Middle frontal gyrus (tissue), 1 donor: ENCODE measurements around the gene ANXA9.

Experiments used
- DNase-seq: peaks from one replicate; pipeline ENCODE4 v3.0.0-alpha.2; 2015; ENCODE audit warnings: low spot score; ENCODE audit errors: extremely low spot score

The ANXA9 gene

DNA sequence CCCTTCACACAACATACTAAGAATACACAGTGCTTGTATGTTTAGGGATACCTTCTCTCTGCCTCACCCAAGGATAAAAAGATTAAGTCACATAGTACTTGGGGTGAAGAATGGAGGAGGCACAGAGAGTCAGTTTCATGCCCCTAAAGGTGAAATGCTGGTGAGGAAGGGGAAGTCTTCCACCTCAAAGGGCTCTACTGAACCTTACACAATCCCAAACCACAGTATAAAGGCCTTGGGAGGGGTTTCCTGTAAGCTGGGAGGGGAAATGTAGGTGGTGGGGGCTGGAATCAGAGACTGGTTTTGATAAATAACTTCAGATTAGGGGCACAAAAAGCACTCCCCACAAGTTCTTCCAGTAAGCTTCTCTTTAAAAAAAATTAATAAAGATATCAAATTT is 21.1 kb downstream of the ANXA9 start:
- DNase-seq: no peak

DNA sequence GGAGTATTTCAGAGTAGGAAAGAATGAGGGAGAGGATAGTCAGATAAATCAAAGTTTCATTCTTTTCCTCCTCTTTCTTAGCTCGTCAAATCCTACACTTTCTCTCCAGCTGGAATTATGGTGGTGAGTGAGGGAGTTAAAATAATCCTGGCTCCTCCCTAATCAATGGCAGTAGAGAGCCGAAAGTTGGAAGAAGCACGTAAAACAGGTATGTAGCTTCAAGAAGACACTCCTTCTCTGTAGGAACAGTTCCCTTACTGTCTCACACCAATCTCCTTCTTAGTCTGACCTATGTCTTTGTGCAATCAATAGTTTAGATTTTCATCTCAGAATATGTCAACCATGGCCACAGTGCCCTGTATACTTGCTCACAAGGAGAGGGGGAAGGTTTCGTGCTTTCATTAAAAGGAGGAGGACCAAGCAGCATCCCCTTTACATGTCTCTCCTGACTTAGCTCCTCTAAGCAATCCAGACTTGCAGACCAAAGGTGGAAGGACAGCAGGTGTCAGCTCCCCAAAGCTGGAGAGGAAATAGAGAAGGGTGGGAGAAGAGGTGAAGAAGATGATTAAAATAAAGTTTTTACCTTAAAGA is 23.7 kb downstream of the ANXA9 start:
- DNase-seq: no peak

GRCh38 chr1:151006327-151007052 is 24.4 kb downstream of the ANXA9 start, which contains the start of gene MINDY1:
TSS of gene MINDY1 (minus strand) at chr1:151006902. CDS start at chr1:151002617, 4,285 bp downstream.
- DNase-seq: peak; percentile 74

DNA sequence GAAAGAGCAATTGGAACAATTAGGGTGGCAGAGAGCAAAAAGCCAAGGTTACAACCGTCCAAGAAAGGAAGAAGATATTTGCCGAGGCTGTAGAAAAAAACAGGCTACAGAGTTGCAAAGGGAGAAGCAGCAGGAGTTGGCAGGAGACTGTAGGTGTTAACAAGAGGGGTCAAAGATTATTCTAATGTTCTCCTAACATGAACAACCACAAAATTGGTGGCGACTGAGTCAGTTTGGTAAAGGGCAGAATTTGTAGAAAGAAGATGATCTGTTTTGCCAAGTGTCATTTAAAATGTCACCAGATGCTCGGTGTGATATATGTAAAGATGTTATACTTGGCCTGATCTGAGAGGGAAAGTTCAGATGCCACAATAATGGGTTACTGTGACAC is 25.8 kb downstream of the ANXA9 start:
- DNase-seq: no peak

- DNase-seq: peak; percentile 93
Observed at GRCh38 chr1:151008244-151009205, 26.4 kb downstream of the ANXA9 start, which contains the start of gene PRUNE1. TSS of gene PRUNE1 (plus strand) at chr1:151008449. CDS start at chr1:151008633, 184 bp downstream.

GRCh38 chr1:151009206-151009587 is 27.1 kb downstream of the ANXA9 start:
- no peak for DNase-seq

DNA sequence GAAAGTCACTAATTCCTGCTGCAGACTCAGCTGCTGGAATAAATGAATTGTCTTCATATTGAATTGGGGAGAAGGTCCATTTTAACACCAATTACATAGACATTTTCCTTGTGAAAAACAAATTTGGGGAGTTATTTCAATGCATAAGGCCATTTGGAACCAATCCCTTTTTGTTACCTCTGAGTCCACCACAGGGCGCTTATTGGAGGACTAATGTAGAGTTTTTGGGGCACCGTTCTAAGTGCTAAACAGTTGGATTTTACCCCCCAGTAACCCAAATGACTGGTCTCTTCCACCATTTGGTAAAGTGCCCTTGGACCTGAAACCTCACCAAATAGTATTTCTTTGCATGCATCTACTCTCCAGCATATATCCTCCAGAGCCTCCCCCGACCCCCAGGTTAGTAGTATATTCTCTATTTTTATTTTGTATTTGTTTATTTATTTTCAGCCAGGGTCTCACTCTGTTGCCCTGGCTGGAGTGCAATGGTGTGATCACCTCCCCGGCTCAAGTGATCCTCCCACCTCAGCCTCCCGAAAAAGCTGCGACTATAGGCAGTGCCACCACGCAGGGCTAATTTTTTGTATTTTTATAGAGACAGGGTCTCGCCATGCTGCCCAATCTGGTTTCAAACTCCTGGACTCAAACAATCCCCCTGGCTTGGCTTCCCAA is 27.7 kb downstream of the ANXA9 start:
- DNase-seq: no peak

GRCh38 chr1:151010346-151010726 is 28.2 kb downstream of the ANXA9 start:
- DNase-seq: no peak

DNA sequence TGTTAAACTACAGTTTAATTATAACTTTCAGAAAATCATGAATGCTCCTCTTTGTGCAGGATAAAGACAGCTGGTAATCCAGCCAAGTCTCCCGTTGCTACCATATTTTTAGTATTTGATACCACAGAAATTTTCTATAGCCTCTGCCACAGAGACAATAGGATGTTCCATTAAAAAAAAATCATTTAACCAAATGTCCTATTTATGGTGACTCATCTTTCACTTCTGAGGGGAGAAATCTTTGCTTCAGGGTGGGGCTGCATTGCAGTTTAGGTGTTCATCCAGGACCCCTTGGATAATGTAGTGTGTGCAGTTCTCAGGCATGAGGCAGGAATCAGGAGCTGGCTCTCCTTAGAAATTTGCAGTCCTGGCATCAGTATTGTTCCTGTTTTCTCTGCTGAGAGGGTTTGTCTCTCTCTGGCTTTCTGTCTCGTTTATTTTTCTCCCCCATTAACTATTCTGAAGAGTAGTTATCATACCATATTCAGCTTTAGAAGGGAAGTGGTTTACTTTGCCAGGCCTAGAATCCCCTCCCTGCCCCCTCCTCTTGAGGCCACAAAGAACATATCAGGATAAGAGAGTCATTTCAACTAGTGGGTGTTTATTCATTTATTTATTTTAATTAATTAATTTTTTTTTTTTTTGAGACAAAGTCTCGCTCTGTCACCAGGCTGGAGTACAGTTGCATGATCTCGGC is 29.2 kb downstream of the ANXA9 start:
- no peak for DNase-seq

DNA sequence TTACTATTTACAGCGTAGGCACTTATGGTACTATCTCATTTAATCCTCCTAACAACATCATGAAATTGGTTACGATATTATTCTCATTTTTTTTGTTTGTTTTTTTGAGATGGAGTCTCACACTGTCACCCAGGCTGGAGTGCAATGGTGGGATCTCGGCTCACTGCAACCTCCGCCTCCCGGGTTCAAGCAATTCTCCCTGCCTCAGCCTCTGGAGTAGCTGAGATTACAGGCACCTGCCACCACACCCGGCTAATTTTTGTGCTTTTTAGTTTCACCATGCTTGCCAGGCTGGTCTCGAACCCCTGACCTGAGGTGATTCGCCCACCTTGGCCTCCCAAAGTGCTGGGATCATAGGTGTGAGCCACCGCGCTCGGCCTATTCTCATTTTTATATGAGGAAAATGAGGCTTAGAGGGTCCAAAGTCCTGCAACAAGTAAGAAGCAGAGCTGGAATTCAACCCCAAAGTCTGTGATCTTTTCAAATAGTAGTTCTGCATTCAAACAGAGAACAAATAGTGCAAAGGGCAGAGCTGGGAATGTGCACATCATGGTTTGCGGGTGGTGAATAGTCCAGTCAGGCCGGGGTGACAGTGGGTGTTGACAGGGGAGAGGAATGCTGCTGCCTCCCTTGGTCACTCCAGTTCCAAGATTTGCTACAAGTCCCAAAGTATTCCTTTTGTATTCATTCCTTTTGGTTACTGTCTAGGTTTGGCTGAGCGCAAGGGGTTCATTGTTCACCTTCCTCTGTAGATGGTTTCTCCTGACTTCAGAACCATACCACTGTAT is 30.8 kb downstream of the ANXA9 start:
- no peak for DNase-seq

DNA sequence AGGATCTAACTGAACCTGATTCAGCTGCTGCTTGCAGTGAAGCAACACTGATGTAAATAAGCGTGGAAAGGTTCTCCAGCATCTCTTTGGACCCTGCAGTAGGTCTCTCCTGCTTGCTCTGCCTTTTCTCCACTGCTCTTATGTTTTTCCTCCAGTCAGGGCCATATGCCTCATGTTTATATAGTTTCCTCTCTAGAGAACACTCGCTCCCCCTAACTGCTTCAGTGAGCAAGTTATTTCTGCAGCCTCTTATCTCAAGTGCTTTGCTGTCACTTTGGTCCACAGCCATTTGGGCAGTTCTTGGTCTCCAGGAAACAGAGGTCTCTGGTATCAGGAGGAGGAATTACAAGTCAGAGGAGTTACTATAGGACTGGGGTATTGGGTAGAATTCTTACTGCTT is 31.4 kb downstream of the ANXA9 start:
- no peak for DNase-seq

DNA sequence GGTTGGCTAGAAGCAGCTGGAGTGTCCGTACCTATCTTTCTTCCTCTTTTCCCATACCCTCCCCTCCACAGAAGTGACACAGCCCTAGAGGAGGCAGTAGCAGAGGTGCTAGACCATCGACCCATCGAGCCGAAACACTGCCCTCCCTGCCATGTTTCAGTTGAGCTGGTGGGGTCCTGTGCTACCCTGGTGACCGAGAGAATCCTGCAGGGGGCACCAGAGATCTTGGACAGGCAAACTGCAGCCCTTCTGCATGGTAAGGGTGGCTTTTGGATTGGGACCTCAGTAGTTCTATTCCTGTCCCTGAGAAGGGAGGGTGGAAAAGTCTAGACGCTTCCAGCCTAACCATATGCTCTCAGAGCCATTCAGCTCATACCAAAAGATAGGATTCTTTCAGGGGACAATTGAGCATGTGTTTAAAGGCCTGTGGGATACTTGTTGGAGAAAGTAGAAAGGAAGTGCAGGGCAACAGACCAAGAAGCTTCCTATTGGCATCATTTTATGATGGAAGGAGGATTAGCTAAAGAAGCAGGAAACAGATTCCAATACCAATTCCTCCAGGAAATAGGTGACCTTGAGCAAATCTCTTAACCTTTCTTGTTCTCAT is 42.6 kb downstream of the ANXA9 start:
- no peak for DNase-seq

DNA sequence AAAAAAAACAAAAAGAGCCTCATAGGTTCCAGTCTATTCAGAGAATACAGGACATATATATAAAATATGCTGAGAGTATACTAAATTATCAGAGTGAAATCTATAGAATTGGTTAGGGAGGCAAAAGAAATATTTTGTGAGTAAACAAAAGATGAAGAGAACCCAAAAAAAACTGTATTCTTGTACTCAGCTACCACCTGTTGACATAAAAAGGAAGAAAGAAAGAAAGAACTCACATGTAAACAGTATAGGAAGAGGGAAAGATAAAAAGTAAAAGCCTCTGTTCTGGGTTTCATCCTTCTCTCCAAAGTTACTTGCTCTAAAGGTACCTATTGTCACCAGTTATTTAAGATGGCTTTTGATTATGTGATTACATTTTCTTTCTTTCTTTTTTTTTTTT is 44.4 kb downstream of the ANXA9 start:
- DNase-seq: no peak

DNA sequence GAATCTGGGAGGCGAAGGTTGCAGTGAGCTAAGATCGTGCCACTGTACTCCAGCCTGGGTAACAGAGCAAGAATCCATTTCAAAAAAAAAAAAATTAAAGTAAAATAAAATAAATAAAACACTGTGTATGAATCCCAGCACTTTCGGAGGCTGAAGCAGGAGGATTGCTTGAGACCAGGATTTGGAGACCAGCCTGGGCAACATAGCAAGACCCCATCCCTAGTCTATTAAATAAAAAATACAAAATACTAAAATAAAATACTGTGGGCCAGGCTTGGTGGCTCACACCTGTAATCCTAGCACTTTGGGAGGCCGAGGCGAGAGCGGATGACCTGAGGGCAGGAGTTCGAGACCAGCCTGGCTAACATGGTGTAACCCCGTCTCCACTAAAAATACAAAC is 50.1 kb downstream of the ANXA9 start:
- DNase-seq: no peak

DNA sequence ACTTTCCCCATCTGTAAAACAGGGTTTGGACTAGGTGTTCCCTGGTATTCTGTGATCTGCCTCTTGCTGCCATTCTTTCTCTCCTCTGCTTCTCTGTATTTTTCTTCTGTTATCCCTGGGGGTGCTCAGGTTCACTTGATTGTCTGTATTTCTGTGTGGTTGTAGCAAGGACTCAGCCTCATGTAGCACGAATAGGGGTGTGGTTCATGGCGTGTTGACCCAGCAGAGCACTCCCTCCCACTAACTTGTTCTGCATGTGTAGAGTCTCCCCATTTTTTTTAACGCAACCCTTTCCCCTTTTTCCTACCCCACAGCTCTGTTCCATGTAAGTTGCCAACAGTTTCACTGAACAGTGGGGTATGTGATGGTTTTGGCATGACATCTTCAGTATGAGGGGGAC is 53.1 kb downstream of the ANXA9 start:
- no peak for DNase-seq

- DNase-seq: no peak
Observed at GRCh38 chr1:151036356-151036755, 54.3 kb downstream of the ANXA9 start, which contains the start of gene BNIPL. TSS of gene BNIPL (plus strand) at chr1:151036586. CDS start at chr1:151036726, 140 bp downstream.

GRCh38 chr1:151037032-151037431 is 54.9 kb downstream of the ANXA9 start:
- DNase-seq: no peak

- no peak for DNase-seq
Observed at GRCh38 chr1:151039521-151039920, 57.4 kb downstream of the ANXA9 start.

DNA sequence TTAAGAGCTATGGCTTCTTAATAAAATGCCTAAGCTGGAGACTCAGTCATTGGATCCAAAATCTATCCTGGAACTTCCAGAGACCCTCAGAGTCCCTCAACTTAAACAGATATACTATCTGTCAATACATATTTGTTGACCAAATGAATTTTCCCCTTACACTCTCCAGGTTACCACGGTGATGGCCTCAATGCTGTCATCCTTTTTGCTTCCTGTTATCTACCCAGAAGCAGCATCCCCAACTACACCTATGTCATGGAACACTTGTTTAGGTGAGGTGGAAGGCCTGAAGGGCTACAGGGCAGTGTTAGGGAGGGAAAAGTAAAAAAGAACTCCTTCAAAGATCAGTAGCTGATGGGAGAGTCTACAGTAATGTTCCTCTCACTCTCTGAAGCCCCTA is 61.1 kb downstream of the ANXA9 start:
- no peak for DNase-seq
